Psoas muscle (tissue), 8 donors: Measurements from ENCODE around the gene TSPAN1. TPM values are rescaled to one million over a fixed set of nuclear protein-coding genes. Genes with fewer than 3 reads are reported as not detected.

Experiments used
- ATAC-seq, 4 donors: fragments of 200-7000 bp; cut with Tn5 transposase; one replicate each; pipeline ENCODE4 v1.9.1; 2020; ENCODE audit warnings: moderate library complexity in 3 of 4, mild to moderate bottlenecking in 2 of 4
- DNase-seq, 2 donors: peaks; one replicate each; pipeline ENCODE4 v3.0.0-alpha.2; 2020
- H3K27ac ChIP-seq: fragments of 200-600 bp; one replicate; pipeline ENCODE4 v1.8.0; 2022
- H3K27me3 ChIP-seq, 3 donors: fragments of 200-600 bp in 1 of 3; one replicate each; pipeline versions ENCODE4 v1.6.1 to v1.8.0; 2013 to 2022; ENCODE audit warnings: low read length in 2 of 3, mild to moderate bottlenecking in 2 of 3, moderate library complexity in 1 of 3; ENCODE audit not compliant: insufficient read depth in 3 of 3
- H3K36me3 ChIP-seq, 2 donors: fragments of 200-600 bp in 1 of 2; one replicate each; pipeline versions ENCODE4 v1.6.1 to v1.8.0; 2013 to 2022; ENCODE audit warnings: low read depth in 1 of 2, mild to moderate bottlenecking in 1 of 2, moderate library complexity in 1 of 2; ENCODE audit not compliant: insufficient read depth in 1 of 2
- H3K4me1 ChIP-seq: fragments of 200-600 bp; one replicate; pipeline ENCODE4 v1.8.0; 2022
- H3K4me3 ChIP-seq: fragments of 200-600 bp; one replicate; pipeline ENCODE4 v1.8.0; 2022; ENCODE audit warnings: mild to moderate bottlenecking
- H3K9me3 ChIP-seq: fragments of 200-600 bp; one replicate; pipeline ENCODE4 v1.8.0; 2022
- CTCF ChIP-seq: fragments of 200-600 bp; IDR thresholded peaks from one replicate; pipeline ENCODE4 v1.8.0; 2022; ENCODE audit warnings: antibody characterized with exemption
- WGBS, 3 donors: extraction: QIAGEN DNeasy Blood & Tissue Kit; methylation state at CpG; one replicate each; pipeline versions ENCODE4 v1.1.6 to v1.1.7; 2013; 5-methylcytosine and 5-hydroxymethylcytosine counted together
- intact Hi-C, 2 donors: fragments of 100-400 bp; cut with DNase I; formaldehyde crosslinking; loops; one replicate each; pipeline versions ENCODE4 v1.11.0 to v1.14.2; 2022
- polyA plus RNA-seq, 3 donors: library from polyadenylated mRNA; stranded (reverse); fragments of 200-250 nt; gene quantifications; one replicate each; pipeline ENCODE4 v1.2.3, GENCODE V29; 2013
- total RNA-seq, 4 donors: library from RNA; stranded (reverse); fragmentation: NEBNext Ultra II Directional in 2 of 4; extraction: Animal tissue kit (Norgen Biotek cat#: 25700) in 2 of 4; gene quantifications; one replicate each; pipeline versions ENCODE4 v1.2.1 to v1.2.4, GENCODE V29; 2021 to 2023
- donor health status: healthy with polysubstance abuse.
- donor health status: DM: no; HTN: no; CAD: no; lungs with moderate emphysema.
- donor health status: Bipolar disorder and iron deficiency.
- donor health status: healthy.
- donor health status: DM: yes; HTN: yes; CAD: no.
- donor health status: DM: no; HTN: no; CAD: no.
- donor health status: DM: no; HTN: no; CAD: no.
- donor health status: DM: yes; HTN: yes; CAD: no.

Gene TSPAN1
- total and polyA plus RNA-seq, 7 donors = 1.2 to 14.7 (median 4.0) TPM

- no peaks in the 10 kb centered on the region for H3K27me3 ChIP-seq
- DNase-seq (no peak), ATAC-seq (no peak)
- no peak overlapping the region for H3K4me3 ChIP-seq
- no peaks in the 10 kb centered on the region for H3K9me3 ChIP-seq
- intact Hi-C loops = no loop called here
- WGBS, 3 donors = 71 to 85% (median 75%) methylated on average over 8 of the region's 8 CpGs
- no peak for TF ChIP-seq CTCF
- H3K4me1 ChIP-seq = peaks cover 18% of the 10 kb centered on the region
- H3K27ac ChIP-seq = peak overlapping the region; percentile 50
- H3K36me3 ChIP-seq = peaks cover under 1 to 52% of the 10 kb centered on the region in 2 donors
Observed at GRCh38 chr1:46187106-46187869, 12.4 kb downstream of the TSPAN1 start.

GRCh38 chr1:46188295-46189030 is 13.6 kb downstream of the TSPAN1 start:
- peaks cover 4 to 64% of the 10 kb centered on the region in 2 donors for H3K36me3 ChIP-seq
- DNase-seq (no peak), ATAC-seq (no peak)
- H3K9me3 ChIP-seq = no peaks in the 10 kb centered on the region
- no peaks in the 10 kb centered on the region for H3K27me3 ChIP-seq
- no peak for TF ChIP-seq CTCF
- 74 to 76% (median 75%) methylated on average over 6 of the region's 6 CpGs for WGBS, 3 donors
- H3K27ac ChIP-seq = peak overlapping the region; percentile 1
- no peak overlapping the region for H3K4me3 ChIP-seq
- peaks cover 7% of the 10 kb centered on the region for H3K4me1 ChIP-seq
- intact Hi-C loops = no loop called here

- no peak overlapping the region for H3K27ac ChIP-seq
- no peak for TF ChIP-seq CTCF
- no peak for DNase-seq
- H3K36me3 ChIP-seq = peaks cover 4 to 84% of the 10 kb centered on the region in 2 donors
- ATAC-seq = no peak
- H3K4me1 ChIP-seq = peaks cover 4% of the 10 kb centered on the region
- no peak overlapping the region for H3K4me3 ChIP-seq
- intact Hi-C loops = no loop called here
- no peaks in the 10 kb centered on the region for H3K27me3 ChIP-seq
- WGBS, 3 donors = 77 to 90% (median 79%) methylated on average over 3 of the region's 3 CpGs
- H3K9me3 ChIP-seq = no peaks in the 10 kb centered on the region
Observed at GRCh38 chr1:46190539-46190938, 15.7 kb downstream of the TSPAN1 start.

- ATAC-seq (no peak), DNase-seq (no peak)
- TF ChIP-seq CTCF = no peak
- intact Hi-C loops = no loop called here
- 90 to 95% (median 92%) methylated on average over 9 of the region's 9 CpGs for WGBS, 3 donors
- Histone ChIP-seq H3K36me3 (peaks cover 4 to 91% of the 10 kb centered on the region in 2 donors), H3K9me3 (no peaks in the 10 kb centered on the region), H3K4me1 (peaks cover 4% of the 10 kb centered on the region), H3K27ac (no peak overlapping the region), H3K4me3 (no peak overlapping the region), H3K27me3 (no peaks in the 10 kb centered on the region)
Observed at GRCh38 chr1:46191033-46191701, 16.3 kb downstream of the TSPAN1 start.
